Measurements from ENCODE around the gene ITPKB. TPM values are rescaled to one million over a fixed set of nuclear protein-coding genes. Genes with fewer than 3 reads are reported as not detected.

The ITPKB gene
- total and polyA plus RNA-seq, 9 donors, result 11.3 to 43.2 (median 20.1) TPM

GRCh38 chr1:226656601-226657277 lies 82.3 kb downstream of the ITPKB start:
- no peak overlapping the region for H3K4me3 ChIP-seq
- no peaks in the 10 kb centered on the region for H3K9me3 ChIP-seq
- intact Hi-C loops (cut with DNase I), result loop anchor here in 1 of 4 donors (5.0 kb wide), 1 partner anchor 81 kb away; the partner anchor contains the start of gene ITPKB
- no peak for DNase-seq
- H3K4me1 ChIP-seq (ENCODE audit: insufficient read depth), result peaks cover 24% of the 10 kb centered on the region
- no peaks in the 10 kb centered on the region for H3K27me3 ChIP-seq
- WGBS, 3 donors, result 42 to 59% (median 43%) methylated on average over 12 of the region's 12 CpGs
- no peak for TF ChIP-seq CTCF (IDR thresholded peaks at IDR 0.05)
- peak; percentile 55 for TF ChIP-seq EP300 (IDR thresholded peaks at IDR 0.05)
- H3K36me3 ChIP-seq, result no peaks in the 10 kb centered on the region
- H3K27ac ChIP-seq, result no peak overlapping the region

- no peak for DNase-seq
- H3K9me3 ChIP-seq, result no peaks in the 10 kb centered on the region
- no peak overlapping the region for H3K4me3 ChIP-seq
- H3K4me1 ChIP-seq (ENCODE audit: insufficient read depth), result peaks cover 20% of the 10 kb centered on the region
- no peaks in the 10 kb centered on the region for H3K36me3 ChIP-seq
- 71 to 79% (median 78%) methylated on average over 4 of the region's 4 CpGs for WGBS, 3 donors
- TF ChIP-seq POLR2A (IDR thresholded peaks at IDR 0.05), result no peak
- no peak for TF ChIP-seq EP300 (IDR thresholded peaks at IDR 0.05)
- no peak for TF ChIP-seq CTCF (IDR thresholded peaks at IDR 0.05)
- H3K27me3 ChIP-seq, result no peaks in the 10 kb centered on the region
- intact Hi-C loops (cut with DNase I), result loop anchor here in 1 of 4 donors (5.0 kb wide), 1 partner anchor 81 kb away; the partner anchor contains the start of gene ITPKB
- no peak overlapping the region for H3K27ac ChIP-seq
Observed at GRCh38 chr1:226656201-226656600, 82.9 kb downstream of the ITPKB start.

- no peaks in the 10 kb centered on the region for H3K27me3 ChIP-seq
- no peaks in the 10 kb centered on the region for H3K9me3 ChIP-seq
- no peak overlapping the region for H3K4me3 ChIP-seq
- H3K4me1 ChIP-seq (ENCODE audit: insufficient read depth), result peaks cover 13% of the 10 kb centered on the region
- intact Hi-C loops (cut with DNase I), result loop anchor here in 1 of 4 donors (5.0 kb wide), 1 partner anchor 82 kb away; the partner anchor contains the start of gene ITPKB
- TF ChIP-seq CTCF (IDR thresholded peaks at IDR 0.05) (no peak), POLR2A (IDR thresholded peaks at IDR 0.05) (no peak), EP300 (IDR thresholded peaks at IDR 0.05) (no peak)
- DNase-seq, result no peak
- no peaks in the 10 kb centered on the region for H3K36me3 ChIP-seq
- WGBS, 3 donors, result 91 to 93% (median 92%) methylated on average over 12 of the region's 12 CpGs
- no peak overlapping the region for H3K27ac ChIP-seq
Observed at GRCh38 chr1:226655251-226656163, 83.6 kb downstream of the ITPKB start.

- DNase-seq, result no peak
- intact Hi-C loops (cut with DNase I), result loop anchor here in 1 of 4 donors (5.0 kb wide), 1 partner anchor 83 kb away; the partner anchor contains the start of gene ITPKB
- Histone ChIP-seq H3K27ac (peak overlapping the region; percentile 3 to 28), H3K9me3 (no peaks in the 10 kb centered on the region), H3K27me3 (no peaks in the 10 kb centered on the region), H3K36me3 (no peaks in the 10 kb centered on the region), H3K4me1 (ENCODE audit: insufficient read depth) (peaks cover 8% of the 10 kb centered on the region), H3K4me3 (no peak overlapping the region)
- TF ChIP-seq EP300 (IDR thresholded peaks at IDR 0.05) (no peak), CTCF (IDR thresholded peaks at IDR 0.05) (no peak), POLR2A (IDR thresholded peaks at IDR 0.05) (no peak)
- WGBS, 3 donors, result 73 to 79% (median 76%) methylated on average over 8 of the region's 8 CpGs
Observed at GRCh38 chr1:226654668-226655055, 84.4 kb downstream of the ITPKB start.

Measured in ovary (tissue), 9 donors.